ENCODE measurements around the gene GRWD1.

GRWD1 gene

DNA sequence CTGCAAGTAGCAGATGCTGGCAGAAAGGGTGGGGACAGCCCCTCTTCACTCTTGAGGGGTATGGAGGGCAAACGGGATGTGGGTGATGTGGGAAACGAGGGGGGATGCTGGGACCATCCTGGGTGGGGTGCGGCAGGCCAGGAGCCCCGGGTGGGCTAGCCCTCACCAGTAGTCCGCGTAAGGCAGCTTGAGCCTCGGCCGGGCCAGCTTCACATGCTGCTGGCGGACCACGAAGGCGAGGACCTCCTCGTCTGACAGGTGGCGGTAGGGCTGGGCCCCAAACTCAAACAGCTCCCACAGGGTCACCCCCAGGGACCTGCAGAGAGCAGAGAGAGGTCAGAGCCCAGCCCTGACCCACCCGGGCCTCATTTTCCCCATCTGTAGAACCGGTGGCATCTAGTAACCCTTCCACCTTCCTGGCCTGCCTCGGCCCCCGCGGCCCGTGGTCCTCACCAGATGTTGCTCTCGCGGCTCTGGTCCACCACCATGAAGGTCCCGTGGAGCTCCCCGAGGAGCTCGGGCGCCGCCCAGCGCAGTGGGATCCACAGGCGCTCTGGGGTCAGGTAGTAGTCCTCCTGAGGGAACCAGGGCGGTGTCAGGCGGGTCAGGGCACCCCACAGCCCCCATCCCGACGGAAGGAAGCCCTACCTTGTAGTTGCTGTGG, 55.2 kb downstream of the GRWD1 start:
- Histone ChIP-seq H3K4me3 (ENCODE audit: extremely low read depth, insufficient read depth, low read length, poor library complexity, severe bottlenecking) (peak overlapping the region; percentile 25), H3K27ac (ENCODE audit: low read depth, low read length, severe bottlenecking) (no peak overlapping the region), H3K36me3 (ENCODE audit: control insufficient read depth, insufficient read depth, low read length) (no peaks in the 10 kb centered on the region), H3K4me1 (ENCODE audit: control insufficient read depth, insufficient read depth, low read length, poor library complexity, severe bottlenecking) (no peaks in the 10 kb centered on the region), H3K9me3 (ENCODE audit: control insufficient read depth, low read length) (no peaks in the 10 kb centered on the region)
- 56 to 66% methylated on average over 23 to 29 of the region's 32 CpGs for WGBS, 2 experiments (ENCODE audit: insufficient coverage in 2 of 2)

DNA sequence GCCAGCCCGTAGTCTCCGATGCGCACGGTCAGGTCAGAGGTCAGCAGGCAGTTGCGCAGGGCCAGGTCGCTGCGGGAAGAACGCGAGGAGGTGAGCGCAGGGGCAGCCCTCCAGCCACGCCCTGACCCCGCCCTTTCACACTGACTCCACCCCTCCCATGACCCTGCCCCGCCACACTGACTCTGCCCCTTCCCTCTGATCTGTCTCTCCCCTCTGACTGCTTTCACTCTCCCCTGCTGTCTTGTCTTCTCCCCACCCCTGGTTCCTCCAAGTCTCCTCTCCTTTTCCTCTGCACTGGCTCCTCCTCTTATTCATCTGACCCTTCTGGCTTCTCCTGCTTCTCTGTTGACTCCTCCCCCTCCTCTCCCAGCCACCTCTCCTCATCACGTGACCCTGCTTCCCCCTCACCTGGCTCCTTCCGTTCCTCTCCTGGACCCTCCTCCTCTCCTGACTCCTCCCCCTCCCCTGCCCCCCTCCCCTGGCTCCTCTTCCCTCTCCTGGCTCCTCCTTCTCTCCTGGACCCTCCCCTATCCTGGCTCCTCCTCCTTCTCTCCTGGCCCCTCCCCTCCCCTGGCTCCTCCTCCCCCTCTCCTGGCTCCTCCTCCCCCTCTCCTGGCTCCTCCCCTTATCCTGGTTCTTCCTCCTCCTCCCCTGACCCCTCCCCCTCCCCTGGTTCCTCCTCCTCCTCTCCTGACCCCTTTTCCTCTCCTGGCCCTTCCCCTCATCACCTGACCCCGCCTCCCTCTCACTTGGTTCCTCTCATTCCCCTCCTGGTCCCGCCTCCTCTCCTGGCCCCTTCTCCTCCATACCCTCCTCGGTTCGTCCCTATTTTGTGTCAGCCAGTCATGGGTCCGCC, 55.9 kb downstream of the GRWD1 start:
- WGBS, 2 experiments (ENCODE audit: insufficient coverage in 2 of 2): 2 to 4% methylated on average over 15 to 19 of the region's 20 CpGs
- Histone ChIP-seq H3K4me1 (ENCODE audit: control insufficient read depth, insufficient read depth, low read length, poor library complexity, severe bottlenecking) (no peaks in the 10 kb centered on the region), H3K9me3 (ENCODE audit: control insufficient read depth, low read length) (no peaks in the 10 kb centered on the region), H3K4me3 (ENCODE audit: extremely low read depth, insufficient read depth, low read length, poor library complexity, severe bottlenecking) (peak overlapping the region; percentile 25), H3K27ac (ENCODE audit: low read depth, low read length, severe bottlenecking) (no peak overlapping the region), H3K36me3 (ENCODE audit: control insufficient read depth, insufficient read depth, low read length) (no peaks in the 10 kb centered on the region)

DNA sequence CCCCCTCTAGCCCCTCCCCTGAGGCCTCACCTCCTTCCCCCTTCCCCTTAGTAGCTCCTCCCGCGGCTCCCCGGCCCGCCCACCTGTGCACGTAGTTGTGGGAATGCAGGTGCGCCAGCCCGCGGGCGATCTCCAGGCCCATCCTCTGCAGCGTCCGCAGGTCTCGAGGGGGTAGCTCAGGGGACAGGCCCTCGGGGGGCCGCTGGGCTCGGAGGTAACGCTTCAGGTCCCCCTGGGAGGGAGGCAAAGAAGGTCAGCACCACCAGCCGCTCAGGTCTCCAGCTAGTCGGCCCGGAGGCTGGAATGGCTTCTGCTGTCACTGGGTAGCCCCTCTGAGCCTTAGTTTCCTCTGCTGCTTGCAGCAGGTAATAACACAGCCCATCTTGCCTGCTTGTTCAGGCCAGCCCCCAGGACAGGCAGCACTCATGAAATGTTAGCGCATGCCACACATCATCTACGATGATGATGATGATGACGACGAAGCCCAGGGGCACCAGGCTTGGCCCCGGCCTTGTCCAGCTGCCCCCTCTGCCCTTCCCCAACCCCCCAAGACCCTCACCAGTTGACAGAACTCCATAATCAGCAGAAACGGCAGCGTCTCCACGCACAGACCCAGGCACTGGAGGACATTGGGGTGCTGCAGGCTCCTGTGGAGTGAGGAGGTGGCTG, 56.7 kb downstream of the GRWD1 start:
- 27 to 29% methylated on average over 20 to 22 of the region's 27 CpGs for WGBS, 2 experiments (ENCODE audit: insufficient coverage in 2 of 2)
- Histone ChIP-seq H3K4me3 (ENCODE audit: extremely low read depth, insufficient read depth, low read length, poor library complexity, severe bottlenecking) (peak overlapping the region; percentile 16), H3K36me3 (ENCODE audit: control insufficient read depth, insufficient read depth, low read length) (no peaks in the 10 kb centered on the region), H3K9me3 (ENCODE audit: control insufficient read depth, low read length) (no peaks in the 10 kb centered on the region), H3K27ac (ENCODE audit: low read depth, low read length, severe bottlenecking) (no peak overlapping the region), H3K4me1 (ENCODE audit: control insufficient read depth, insufficient read depth, low read length, poor library complexity, severe bottlenecking) (no peaks in the 10 kb centered on the region)

DNA sequence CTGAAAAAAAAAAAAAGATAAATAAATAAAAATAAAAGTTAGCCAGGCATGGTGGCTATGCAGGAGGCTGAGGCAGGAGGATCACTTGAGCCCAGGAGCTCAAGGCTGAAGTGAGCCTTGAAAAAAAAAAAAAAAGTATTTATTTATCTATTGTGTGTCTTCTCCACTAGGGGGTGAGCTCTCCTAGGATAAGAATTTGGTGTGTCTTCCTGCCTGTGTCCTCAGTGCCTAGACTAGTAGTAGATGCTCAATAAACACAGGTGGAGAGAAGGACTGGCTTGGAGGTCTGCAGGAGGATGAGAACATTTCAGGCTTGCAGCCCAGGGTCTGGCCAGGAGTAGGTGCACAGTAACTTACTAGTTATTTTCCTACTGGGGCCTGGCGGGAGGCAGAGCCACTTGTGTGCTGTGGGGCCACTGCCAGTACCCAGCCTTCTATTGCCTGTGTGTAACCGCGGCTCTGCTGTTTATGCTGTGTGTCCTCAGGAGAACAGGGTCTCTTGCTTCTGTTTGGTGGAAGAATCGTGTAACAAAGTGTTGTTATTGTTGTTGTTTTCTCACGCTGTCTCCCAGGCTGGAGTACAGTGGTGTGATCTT, 60.5 kb downstream of the GRWD1 start:
- 91 to 100% methylated on average over 4 to 5 of the region's 5 CpGs for WGBS, 2 experiments (ENCODE audit: insufficient coverage in 2 of 2)
- Histone ChIP-seq H3K9me3 (ENCODE audit: control insufficient read depth, low read length) (no peaks in the 10 kb centered on the region), H3K4me1 (ENCODE audit: control insufficient read depth, insufficient read depth, low read length, poor library complexity, severe bottlenecking) (no peaks in the 10 kb centered on the region), H3K27ac (ENCODE audit: low read depth, low read length, severe bottlenecking) (no peak overlapping the region), H3K36me3 (ENCODE audit: control insufficient read depth, insufficient read depth, low read length) (no peaks in the 10 kb centered on the region), H3K4me3 (ENCODE audit: extremely low read depth, insufficient read depth, low read length, poor library complexity, severe bottlenecking) (no peak overlapping the region)

Data from mesodermal cell (in vitro differentiated cells).